CD8-positive, alpha-beta memory T cell (primary cell): Measurements from ENCODE around the gene FAAH. TPM values are rescaled to one million over a fixed set of nuclear protein-coding genes. Genes with fewer than 3 reads are reported as not detected.
A peak's percentile ranks its signal among the peaks of the same experiment; 100 is the strongest.

Source experiments
- CTCF ChIA-PET: fragments of 350-600 bp; sonication (Branson Sonifier 250); formaldehyde crosslinking; loops from one replicate; lab custom pipeline; 2021; ENCODE audit warnings: antibody characterized with exemption; lab: Charles Lee
- POLR2A ChIA-PET: fragments of 350-600 bp; sonication (Branson Sonifier 250); formaldehyde crosslinking; loops from one replicate; lab custom pipeline; 2021; ENCODE audit warnings: antibody characterized with exemption; lab: Charles Lee
- DNase-seq, 5 donors: peaks; one replicate each; pipeline versions ENCODE4 v3.0.0 to v3.0.0-alpha.2; 2020 to 2022; ENCODE audit warnings: mixed read lengths in 1 of 5
- H3K27ac ChIP-seq: one replicate; pipeline ENCODE4 v1.7.0; 2013; ENCODE audit warnings: low read depth, mild to moderate bottlenecking, low read length, moderate library complexity
- H3K27me3 ChIP-seq: 2 replicates; pipeline ENCODE4 v1.7.0; 2013; ENCODE audit warnings: low read length, mild to moderate bottlenecking; ENCODE audit not compliant: insufficient read depth, poor library complexity, severe bottlenecking
- H3K36me3 ChIP-seq: 2 replicates; pipeline ENCODE4 v1.7.0; 2013; ENCODE audit warnings: mild to moderate bottlenecking, low read length, moderate library complexity; ENCODE audit not compliant: insufficient read depth
- H3K4me1 ChIP-seq: 2 replicates; pipeline ENCODE4 v1.7.0; 2013; ENCODE audit warnings: mild to moderate bottlenecking, low read length, moderate library complexity; ENCODE audit not compliant: insufficient read depth
- H3K4me3 ChIP-seq: 2 replicates; pipeline ENCODE4 v1.7.0; 2013; ENCODE audit warnings: mild to moderate bottlenecking, low read length
- H3K9me3 ChIP-seq: 2 replicates; pipeline ENCODE4 v1.7.0; 2013; ENCODE audit warnings: mild to moderate bottlenecking, low read length
- H3K27ac Mint-ChIP-seq, 8 donors: one replicate each; pipeline ENCODE4 v1.8.0; 2020 to 2021; ENCODE audit warnings: mixed read lengths in 8 of 8, mild to moderate bottlenecking in 6 of 8, inconsistent platforms in 3 of 8, moderate library complexity in 3 of 8
- H3K27me3 Mint-ChIP-seq, 2 donors: one replicate each; pipeline ENCODE4 v1.8.0; 2020 to 2021; ENCODE audit warnings: mixed read lengths in 2 of 2, mild to moderate bottlenecking in 1 of 2, moderate library complexity in 1 of 2
- H3K36me3 Mint-ChIP-seq, 3 donors: one replicate each; pipeline ENCODE4 v1.8.0; 2020 to 2021; ENCODE audit warnings: mixed read lengths in 3 of 3, inconsistent platforms in 1 of 3, mild to moderate bottlenecking in 1 of 3
- H3K4me1 Mint-ChIP-seq, 3 donors: one replicate each; pipeline ENCODE4 v1.8.0; 2020 to 2021; ENCODE audit warnings: mixed read lengths in 3 of 3, inconsistent platforms in 1 of 3, mild to moderate bottlenecking in 1 of 3
- H3K4me3 Mint-ChIP-seq, 7 donors: one replicate each; pipeline ENCODE4 v1.8.0; 2020 to 2021; ENCODE audit warnings: mixed read lengths in 7 of 7, mild to moderate bottlenecking in 6 of 7, moderate library complexity in 4 of 7, inconsistent platforms in 2 of 7
- H3K9me3 Mint-ChIP-seq, 5 donors: one replicate each; pipeline ENCODE4 v1.8.0; 2020 to 2022; ENCODE audit warnings: mixed read lengths in 5 of 5, mild to moderate bottlenecking in 3 of 5, moderate library complexity in 2 of 5, inconsistent platforms in 1 of 5
- polyA plus RNA-seq: library from polyadenylated mRNA; unstranded; fragments of 300-500 nt; fragmentation: Illumina TruSeq; gene quantifications from one replicate; pipeline ENCODE4 v1.2.3, GENCODE V29; 2021
- total RNA-seq, 2 experiments: library from RNA; stranded (reverse); gene quantifications; one replicate each; pipeline ENCODE4 v1.2.3, GENCODE V29; 2021

FAAH gene
- total and polyA plus RNA-seq, 3 experiments from 2014 or later = 1.3 to 5.1 (median 4.5) TPM

- POLR2A ChIA-PET = no interaction called here
- Histone ChIP-seq H3K4me3 (no peak overlapping the region), H3K36me3 (no peaks in the 10 kb centered on the region), H3K27me3 (no peaks in the 10 kb centered on the region), H3K9me3 (no peaks in the 10 kb centered on the region), H3K4me1 (no peaks in the 10 kb centered on the region), H3K27ac (no peak overlapping the region)
- Mint-ChIP-seq H3K9me3 (no peaks in the 10 kb centered on the region), H3K27me3 (peaks cover 6 to 7% of the 10 kb centered on the region in 2 donors), H3K4me1 (peaks cover 10 to 20% (median 17%) of the 10 kb centered on the region in 3 donors), H3K4me3 (peak overlapping the region in 5 of 7 donors; percentile 14 to 47 (median 33)), H3K36me3 (no peaks in the 10 kb centered on the region), H3K27ac (peak overlapping the region in 6 of 8 donors; percentile 64 to 90 (median 84))
- CTCF ChIA-PET = no interaction called here
- no peak for DNase-seq
Observed at GRCh38 chr1:46415514-46415913, 21.4 kb downstream of the FAAH start.

GRCh38 chr1:46418976-46419375, 24.9 kb downstream of the FAAH start:
- no peak overlapping the region for H3K27ac ChIP-seq
- no peak overlapping the region for H3K4me3 Mint-ChIP-seq
- no peak overlapping the region for H3K4me3 ChIP-seq
- CTCF ChIA-PET = no interaction called here
- POLR2A ChIA-PET = no interaction called here
- no peak for DNase-seq
- H3K36me3 ChIP-seq = no peaks in the 10 kb centered on the region
- peaks cover 14% of the 10 kb centered on the region for H3K4me1 ChIP-seq
- peaks cover 20 to 26% (median 21%) of the 10 kb centered on the region in 3 donors for H3K4me1 Mint-ChIP-seq
- H3K27ac Mint-ChIP-seq = no peak overlapping the region
- H3K27me3 ChIP-seq = no peaks in the 10 kb centered on the region
- no peaks in the 10 kb centered on the region for H3K9me3 Mint-ChIP-seq
- peaks cover 12 to 23% of the 10 kb centered on the region in 2 donors for H3K27me3 Mint-ChIP-seq
- no peaks in the 10 kb centered on the region for H3K9me3 ChIP-seq
- no peaks in the 10 kb centered on the region for H3K36me3 Mint-ChIP-seq

- Mint-ChIP-seq H3K4me3 (no peak overlapping the region), H3K9me3 (no peaks in the 10 kb centered on the region), H3K4me1 (peaks cover 15 to 20% (median 18%) of the 10 kb centered on the region in 3 donors), H3K36me3 (no peaks in the 10 kb centered on the region), H3K27ac (peak overlapping the region in 3 of 8 donors; percentile 33 to 39 (median 34)), H3K27me3 (peaks cover 13 to 36% of the 10 kb centered on the region in 2 donors)
- H3K4me1 ChIP-seq = peaks cover 14% of the 10 kb centered on the region
- H3K27me3 ChIP-seq = no peaks in the 10 kb centered on the region
- CTCF ChIA-PET = interaction anchor here (2.0 kb wide), 1 partner anchor 14 kb away, joined by 5 read pairs; no protein-coding TSS in a partner anchor
- POLR2A ChIA-PET = no interaction called here
- H3K27ac ChIP-seq = peak overlapping the region; percentile 53
- no peak for DNase-seq
- no peaks in the 10 kb centered on the region for H3K9me3 ChIP-seq
- no peak overlapping the region for H3K4me3 ChIP-seq
- H3K36me3 ChIP-seq = no peaks in the 10 kb centered on the region
Observed at GRCh38 chr1:46420533-46420915, 26.4 kb downstream of the FAAH start.

GRCh38 chr1:46421739-46422138, 27.6 kb downstream of the FAAH start:
- Mint-ChIP-seq H3K27me3 (peaks cover 16 to 36% of the 10 kb centered on the region in 2 donors), H3K4me3 (peak overlapping the region in 1 of 7 donors; percentile 8), H3K27ac (peak overlapping the region in 7 of 8 donors; percentile 1 to 98 (median 70)), H3K36me3 (no peaks in the 10 kb centered on the region), H3K4me1 (peaks cover 15 to 18% (median 17%) of the 10 kb centered on the region in 3 donors), H3K9me3 (no peaks in the 10 kb centered on the region)
- ChIA-PET CTCF (interaction anchor here (2.0 kb wide), 1 partner anchor 15 kb away, joined by 5 read pairs; no protein-coding TSS in a partner anchor), POLR2A (no interaction called here)
- H3K27ac ChIP-seq = peak overlapping the region; percentile 27
- no peaks in the 10 kb centered on the region for H3K9me3 ChIP-seq
- H3K27me3 ChIP-seq = no peaks in the 10 kb centered on the region
- H3K4me3 ChIP-seq = no peak overlapping the region
- H3K36me3 ChIP-seq = no peaks in the 10 kb centered on the region
- peaks cover 14% of the 10 kb centered on the region for H3K4me1 ChIP-seq
- DNase-seq = no peak

GRCh38 chr1:46422261-46422871, 28.2 kb downstream of the FAAH start:
- POLR2A ChIA-PET = interaction anchor here (0.6 kb wide), 1 partner anchor 21 kb away, joined by 4 read pairs; no protein-coding TSS in a partner anchor
- peak in 1 of 5 donors; percentile 37 for DNase-seq
- peak overlapping the region; percentile 51 to 89 (median 76) for H3K4me3 Mint-ChIP-seq
- H3K36me3 Mint-ChIP-seq = no peaks in the 10 kb centered on the region
- H3K4me1 Mint-ChIP-seq = peaks cover 15 to 18% (median 17%) of the 10 kb centered on the region in 3 donors
- peak overlapping the region; percentile 70 to 99 (median 92) for H3K27ac Mint-ChIP-seq
- Histone ChIP-seq H3K27me3 (no peaks in the 10 kb centered on the region), H3K9me3 (no peaks in the 10 kb centered on the region), H3K27ac (peak overlapping the region; percentile 27), H3K36me3 (no peaks in the 10 kb centered on the region), H3K4me3 (no peak overlapping the region), H3K4me1 (peaks cover 14% of the 10 kb centered on the region)
- peaks cover 18 to 38% of the 10 kb centered on the region in 2 donors for H3K27me3 Mint-ChIP-seq
- H3K9me3 Mint-ChIP-seq = no peaks in the 10 kb centered on the region
- CTCF ChIA-PET = interaction anchor here (1.5 to 2.0 kb wide), 2 partner anchors 15 to 19 kb away, joined by 3 to 5 read pairs; no protein-coding TSS in a partner anchor

GRCh38 chr1:46423574-46424240, 29.6 kb downstream of the FAAH start:
- POLR2A ChIA-PET = no interaction called here
- peaks cover 15 to 17% (median 15%) of the 10 kb centered on the region in 3 donors for H3K4me1 Mint-ChIP-seq
- peaks cover 20 to 49% of the 10 kb centered on the region in 2 donors for H3K27me3 Mint-ChIP-seq
- H3K9me3 Mint-ChIP-seq = no peaks in the 10 kb centered on the region
- H3K4me3 Mint-ChIP-seq = peak overlapping the region; percentile 20 to 74 (median 70)
- no peaks in the 10 kb centered on the region for H3K9me3 ChIP-seq
- no peak for DNase-seq
- H3K4me3 ChIP-seq = no peak overlapping the region
- H3K36me3 Mint-ChIP-seq = no peaks in the 10 kb centered on the region
- H3K27me3 ChIP-seq = no peaks in the 10 kb centered on the region
- peak overlapping the region; percentile 61 to 99 (median 82) for H3K27ac Mint-ChIP-seq
- H3K27ac ChIP-seq = no peak overlapping the region
- CTCF ChIA-PET = interaction anchor here (1.0 to 1.5 kb wide), 2 partner anchors 16 to 18 kb away, joined by 3 read pairs; no protein-coding TSS in a partner anchor
- peaks cover 14% of the 10 kb centered on the region for H3K4me1 ChIP-seq
- H3K36me3 ChIP-seq = no peaks in the 10 kb centered on the region

GRCh38 chr1:46424730-46425129, 30.6 kb downstream of the FAAH start:
- ChIA-PET CTCF (interaction anchor here (1.0 kb wide), 1 partner anchor 18 kb away, joined by 4 read pairs; no protein-coding TSS in a partner anchor), POLR2A (no interaction called here)
- Histone ChIP-seq H3K36me3 (no peaks in the 10 kb centered on the region), H3K27ac (no peak overlapping the region), H3K9me3 (no peaks in the 10 kb centered on the region), H3K4me3 (no peak overlapping the region), H3K4me1 (peaks cover 14% of the 10 kb centered on the region), H3K27me3 (no peaks in the 10 kb centered on the region)
- H3K4me3 Mint-ChIP-seq = peak overlapping the region; percentile 25 to 78 (median 71)
- H3K27me3 Mint-ChIP-seq = peaks cover 21 to 54% of the 10 kb centered on the region in 2 donors
- H3K36me3 Mint-ChIP-seq = no peaks in the 10 kb centered on the region
- no peak for DNase-seq
- peaks cover 15 to 17% (median 15%) of the 10 kb centered on the region in 3 donors for H3K4me1 Mint-ChIP-seq
- peak overlapping the region; percentile 42 to 93 (median 75) for H3K27ac Mint-ChIP-seq
- no peaks in the 10 kb centered on the region for H3K9me3 Mint-ChIP-seq
